ENCODE results near the gene UNC5B.

The UNC5B gene

GRCh38 chr10:71212318-71213126 is at the start of gene UNC5B:
Gene UNC5B, plus strand, starts transcription at chr10:71212570. Its CDS starts 416 bp downstream, at chr10:71212986.
- TF ChIP-seq GATA2 (IDR thresholded peaks at IDR 0.05; ENCODE audit: low read depth, low read length) = no peak
- TF ChIP-seq GATA3 (IDR thresholded peaks at IDR 0.05; ENCODE audit: low read depth, low read length) = no peak

GRCh38 chr10:71173466-71173865 is 38.9 kb upstream of the UNC5B start:
- TF ChIP-seq GATA2 (IDR thresholded peaks at IDR 0.05; ENCODE audit: low read depth, low read length) (no peak), GATA3 (IDR thresholded peaks at IDR 0.05; ENCODE audit: low read depth, low read length) (no peak)

GRCh38 chr10:71176661-71177060 is 35.7 kb upstream of the UNC5B start:
- no peak for TF ChIP-seq GATA3 (IDR thresholded peaks at IDR 0.05; ENCODE audit: low read depth, low read length)
- TF ChIP-seq GATA2 (IDR thresholded peaks at IDR 0.05; ENCODE audit: low read depth, low read length) = no peak

- TF ChIP-seq GATA3 (IDR thresholded peaks at IDR 0.05; ENCODE audit: low read depth, low read length) (no peak), GATA2 (IDR thresholded peaks at IDR 0.05; ENCODE audit: low read depth, low read length) (no peak)
Measured at GRCh38 chr10:71177651-71178199, 34.6 kb upstream of the UNC5B start.

GRCh38 chr10:71178880-71179279 is 33.5 kb upstream of the UNC5B start:
- no peak for TF ChIP-seq GATA2 (IDR thresholded peaks at IDR 0.05; ENCODE audit: low read depth, low read length)
- TF ChIP-seq GATA3 (IDR thresholded peaks at IDR 0.05; ENCODE audit: low read depth, low read length) = no peak

- TF ChIP-seq GATA3 (IDR thresholded peaks at IDR 0.05; ENCODE audit: low read depth, low read length) (no peak), GATA2 (IDR thresholded peaks at IDR 0.05; ENCODE audit: low read depth, low read length) (no peak)
Measured at GRCh38 chr10:71179382-71179781, 33.0 kb upstream of the UNC5B start.

GRCh38 chr10:71184421-71184820 is 27.9 kb upstream of the UNC5B start:
- TF ChIP-seq GATA3 (IDR thresholded peaks at IDR 0.05; ENCODE audit: low read depth, low read length) (no peak), GATA2 (IDR thresholded peaks at IDR 0.05; ENCODE audit: low read depth, low read length) (no peak)

- TF ChIP-seq GATA3 (IDR thresholded peaks at IDR 0.05; ENCODE audit: low read depth, low read length) (no peak), GATA2 (IDR thresholded peaks at IDR 0.05; ENCODE audit: low read depth, low read length) (no peak)
Measured at GRCh38 chr10:71185209-71185608, 27.2 kb upstream of the UNC5B start.

- TF ChIP-seq GATA2 (IDR thresholded peaks at IDR 0.05; ENCODE audit: low read depth, low read length) (no peak), GATA3 (IDR thresholded peaks at IDR 0.05; ENCODE audit: low read depth, low read length) (no peak)
Measured at GRCh38 chr10:71187197-71187596, 25.2 kb upstream of the UNC5B start.

GRCh38 chr10:71187600-71187999 is 24.8 kb upstream of the UNC5B start:
- TF ChIP-seq GATA3 (IDR thresholded peaks at IDR 0.05; ENCODE audit: low read depth, low read length) (no peak), GATA2 (IDR thresholded peaks at IDR 0.05; ENCODE audit: low read depth, low read length) (no peak)

- TF ChIP-seq GATA3 (IDR thresholded peaks at IDR 0.05; ENCODE audit: low read depth, low read length) (no peak), GATA2 (IDR thresholded peaks at IDR 0.05; ENCODE audit: low read depth, low read length) (no peak)
Measured at GRCh38 chr10:71188201-71188600, 24.2 kb upstream of the UNC5B start.

GRCh38 chr10:71191019-71191418 is 21.4 kb upstream of the UNC5B start:
- no peak for TF ChIP-seq GATA2 (IDR thresholded peaks at IDR 0.05; ENCODE audit: low read depth, low read length)
- TF ChIP-seq GATA3 (IDR thresholded peaks at IDR 0.05; ENCODE audit: low read depth, low read length) = no peak

- peak; percentile 87 for TF ChIP-seq GATA2 (IDR thresholded peaks at IDR 0.05; ENCODE audit: low read depth, low read length)
- no peak for TF ChIP-seq GATA3 (IDR thresholded peaks at IDR 0.05; ENCODE audit: low read depth, low read length)
Measured at GRCh38 chr10:71191551-71192076, 20.8 kb upstream of the UNC5B start.

- TF ChIP-seq GATA2 (IDR thresholded peaks at IDR 0.05; ENCODE audit: low read depth, low read length) = no peak
Measured at GRCh38 chr10:71193516-71193915, 18.9 kb upstream of the UNC5B start.

- TF ChIP-seq GATA2 (IDR thresholded peaks at IDR 0.05; ENCODE audit: low read depth, low read length) = no peak
- no peak for TF ChIP-seq GATA3 (IDR thresholded peaks at IDR 0.05; ENCODE audit: low read depth, low read length)
Measured at GRCh38 chr10:71197955-71198354, 14.4 kb upstream of the UNC5B start.

All from SH-SY5Y (cell line).